Upper lobe of left lung (tissue), 4 donors: ENCODE measurements around the gene UBASH3A.

Experiments used
- CTCF ChIP-seq, 6 experiments: fragments of 450-650 bp in 4 of 6; fragments of 200-600 bp in 2 of 6; sonication (generic) in 2 of 6; IDR thresholded peaks; one replicate each; pipeline ENCODE4 v1.5.1; 2016 to 2019; ENCODE audit warnings: antibody characterized with exemption in 6 of 6
- POLR2A ChIP-seq, 4 donors: fragments of 450-650 bp; IDR thresholded peaks; one replicate each; pipeline ENCODE4 v1.5.1; 2016 to 2017; ENCODE audit warnings: antibody characterized with exemption in 4 of 4, mild to moderate bottlenecking in 2 of 4

- TF ChIP-seq CTCF (IDR thresholded peaks at IDR 0.05), result no peak
- no peak for TF ChIP-seq POLR2A (IDR thresholded peaks at IDR 0.05)
Measured at GRCh38 chr21:42435401-42435800, 31.7 kb downstream of the UBASH3A start.
